ENCODE data around the gene ZFYVE27.

The ZFYVE27 gene

DNA sequence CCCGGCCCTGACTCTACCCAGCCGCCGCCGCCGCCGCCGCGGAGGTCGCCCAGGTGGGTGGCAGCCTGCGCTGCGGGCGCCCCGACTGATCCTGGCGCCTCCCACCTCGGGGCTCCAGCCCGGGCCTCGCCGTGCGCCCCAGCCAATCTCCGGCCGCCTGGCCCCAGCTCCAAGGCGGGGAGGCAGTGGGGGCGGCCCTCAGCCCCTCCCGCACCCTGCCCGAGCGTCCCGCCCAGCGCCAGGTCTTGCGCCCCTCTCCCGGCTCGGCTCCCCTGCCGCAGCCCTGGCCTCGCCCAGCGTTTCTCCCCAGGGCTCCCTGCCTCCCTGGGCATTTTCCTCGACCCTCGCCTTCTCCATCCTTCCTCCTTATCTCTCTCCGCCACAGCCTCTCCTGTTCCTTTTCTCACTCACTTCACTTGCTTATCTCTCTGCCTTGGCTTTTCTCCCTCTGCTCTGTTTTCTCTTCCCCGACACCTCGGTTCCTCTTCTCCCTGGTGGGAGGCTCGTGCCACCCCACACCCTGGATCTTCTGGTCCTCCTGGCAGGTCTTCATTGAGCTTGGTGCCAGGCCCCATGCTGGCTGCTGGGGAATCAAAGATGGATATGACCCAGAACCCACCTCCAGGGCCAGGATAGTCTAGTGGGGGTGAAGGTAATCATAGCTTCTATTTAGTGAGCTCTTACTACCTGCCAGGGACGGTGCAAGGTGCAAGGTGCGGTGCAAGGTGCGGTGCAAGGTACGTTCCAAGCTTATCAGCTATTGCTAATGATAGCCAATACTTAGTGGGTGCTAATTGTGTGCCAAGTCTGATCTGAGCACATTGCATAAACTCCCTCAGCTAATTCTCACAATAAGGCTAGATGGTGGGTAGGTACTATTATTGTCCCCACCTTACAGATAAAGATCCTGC lies 35.2 kb downstream of the ZFYVE27 start, which contains the start of gene SFRP5:
TSS of gene SFRP5 (minus strand) at position 87 of the 911 bp plus-strand sequence. CDS start 166 bp downstream, outside the sequence.
- no peak for DNase-seq

- no peak for DNase-seq
Measured at GRCh38 chr10:97773096-97773495, 36.2 kb downstream of the ZFYVE27 start.

DNA sequence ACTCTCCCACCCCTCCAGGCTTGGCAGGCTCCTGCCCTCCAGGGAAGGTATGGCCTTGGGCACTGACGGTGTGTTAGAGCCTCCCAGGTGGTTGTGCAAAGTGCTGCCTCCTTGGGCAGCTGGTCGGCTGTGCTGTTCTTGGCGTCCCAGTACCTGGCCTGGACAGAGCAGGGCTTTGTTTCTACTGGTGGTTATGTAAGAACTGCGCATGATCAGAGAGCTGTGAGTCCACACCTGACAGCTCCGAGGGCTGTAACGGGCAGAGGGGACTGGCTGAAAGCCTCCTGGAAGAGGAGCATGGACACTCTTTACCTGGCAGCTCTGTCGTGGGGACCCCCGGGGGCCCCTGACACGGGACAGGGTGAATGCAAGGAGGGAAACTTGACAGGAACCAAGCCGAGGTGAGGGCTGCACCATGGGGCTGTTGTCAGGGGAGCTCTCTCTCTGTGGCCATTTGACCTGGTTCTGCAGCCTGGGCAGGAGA lies 37.9 kb downstream of the ZFYVE27 start:
- DNase-seq = no peak

DNA sequence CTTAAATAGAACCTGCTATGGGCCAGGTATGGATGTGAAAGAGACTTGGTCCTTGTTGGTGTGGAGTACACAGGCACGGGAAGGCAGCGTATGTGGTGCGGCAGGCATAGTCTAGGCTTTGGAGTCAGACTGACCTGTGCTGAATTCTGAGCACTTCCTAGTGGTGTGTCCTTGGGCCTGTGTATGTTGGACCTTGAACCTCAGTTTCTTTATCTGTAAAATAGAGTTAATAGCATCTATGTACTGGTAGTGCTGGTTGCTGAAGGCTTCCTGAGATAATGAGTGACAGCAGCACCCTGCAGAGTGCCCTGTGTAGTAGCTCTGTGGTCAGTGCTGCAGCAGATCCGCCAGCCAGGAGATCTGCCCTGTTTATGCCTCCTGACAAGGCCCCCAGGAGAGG lies 40.2 kb downstream of the ZFYVE27 start:
- DNase-seq = no peak

GRCh38 chr10:97778452-97779302 lies 41.7 kb downstream of the ZFYVE27 start:
- no peak for DNase-seq

DNA sequence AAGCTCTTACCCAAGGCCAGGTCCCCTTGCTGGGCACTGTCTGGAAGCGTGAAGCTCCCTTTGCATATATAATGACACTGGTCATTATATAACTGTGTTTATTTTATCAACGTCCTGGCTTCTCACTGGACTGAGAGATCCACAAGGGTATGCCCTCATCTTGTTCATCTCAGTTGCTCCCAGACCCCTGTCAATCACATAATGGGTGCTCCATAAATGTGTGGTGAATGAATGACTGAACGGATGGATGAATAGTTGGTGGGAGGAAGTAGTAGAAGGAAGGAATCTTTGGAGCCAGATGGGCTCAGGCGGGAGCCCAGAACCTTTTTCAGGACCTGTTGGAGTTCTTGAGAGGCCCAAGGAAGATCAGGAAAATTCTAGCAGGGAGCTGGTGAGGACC lies 42.6 kb downstream of the ZFYVE27 start:
- DNase-seq = no peak

DNA sequence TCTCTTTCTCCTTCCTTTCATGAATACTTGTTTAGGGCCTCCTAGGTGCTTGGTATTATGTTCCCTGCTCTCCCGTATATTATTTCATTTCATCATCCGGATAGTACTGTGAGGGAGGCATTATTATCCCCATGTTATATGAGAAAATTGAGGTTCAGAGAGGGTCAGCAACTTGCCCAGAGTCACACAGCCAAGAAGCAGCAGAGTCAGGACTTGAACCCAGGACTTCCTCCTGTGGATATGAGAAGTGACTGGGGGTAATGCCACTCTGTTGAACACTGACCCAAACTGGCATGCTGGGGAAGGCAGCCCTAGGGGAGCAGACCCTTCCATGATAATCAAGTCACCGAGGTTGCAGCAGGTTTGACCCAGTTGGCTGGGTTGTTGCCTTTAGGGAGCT lies 43.0 kb downstream of the ZFYVE27 start:
- DNase-seq = no peak

GRCh38 chr10:97780841-97781617 lies 44.1 kb downstream of the ZFYVE27 start:
- peak; percentile 4 for DNase-seq

DNA sequence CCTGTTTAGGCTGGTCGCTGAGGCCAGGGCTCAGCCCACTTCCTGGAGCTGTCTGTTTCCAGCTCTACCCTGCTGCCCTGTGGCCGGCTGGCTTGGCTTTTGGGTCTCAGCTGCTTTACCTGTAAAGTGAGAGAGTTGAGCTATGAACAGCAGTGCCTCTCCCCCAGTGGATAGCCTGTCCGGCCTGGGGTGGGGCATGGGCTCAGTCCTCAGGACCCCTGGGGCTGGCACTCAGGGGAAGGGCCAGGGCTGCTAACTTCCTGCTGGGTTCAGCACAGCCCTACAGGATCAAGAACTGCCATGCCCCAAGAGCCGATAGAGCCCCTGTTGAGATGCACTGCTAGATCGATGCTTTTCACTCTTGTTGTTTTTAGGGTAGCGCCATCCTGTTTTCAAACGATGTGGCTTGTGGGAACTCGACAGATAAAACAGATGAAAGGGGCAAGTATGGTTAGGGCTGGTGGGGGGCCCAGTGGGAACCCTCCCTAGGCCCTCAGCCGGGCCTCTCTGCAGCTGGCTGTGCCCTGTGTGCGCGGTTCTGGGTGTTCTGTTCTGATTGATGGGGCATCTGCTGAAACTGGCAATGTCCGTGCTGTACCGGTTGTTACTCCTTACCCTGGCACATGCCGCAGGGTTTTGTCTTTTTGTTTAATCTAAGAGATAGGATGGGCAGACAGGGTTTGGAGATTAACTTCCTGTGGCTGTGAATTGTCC lies 44.8 kb downstream of the ZFYVE27 start:
- no peak for DNase-seq

DNA sequence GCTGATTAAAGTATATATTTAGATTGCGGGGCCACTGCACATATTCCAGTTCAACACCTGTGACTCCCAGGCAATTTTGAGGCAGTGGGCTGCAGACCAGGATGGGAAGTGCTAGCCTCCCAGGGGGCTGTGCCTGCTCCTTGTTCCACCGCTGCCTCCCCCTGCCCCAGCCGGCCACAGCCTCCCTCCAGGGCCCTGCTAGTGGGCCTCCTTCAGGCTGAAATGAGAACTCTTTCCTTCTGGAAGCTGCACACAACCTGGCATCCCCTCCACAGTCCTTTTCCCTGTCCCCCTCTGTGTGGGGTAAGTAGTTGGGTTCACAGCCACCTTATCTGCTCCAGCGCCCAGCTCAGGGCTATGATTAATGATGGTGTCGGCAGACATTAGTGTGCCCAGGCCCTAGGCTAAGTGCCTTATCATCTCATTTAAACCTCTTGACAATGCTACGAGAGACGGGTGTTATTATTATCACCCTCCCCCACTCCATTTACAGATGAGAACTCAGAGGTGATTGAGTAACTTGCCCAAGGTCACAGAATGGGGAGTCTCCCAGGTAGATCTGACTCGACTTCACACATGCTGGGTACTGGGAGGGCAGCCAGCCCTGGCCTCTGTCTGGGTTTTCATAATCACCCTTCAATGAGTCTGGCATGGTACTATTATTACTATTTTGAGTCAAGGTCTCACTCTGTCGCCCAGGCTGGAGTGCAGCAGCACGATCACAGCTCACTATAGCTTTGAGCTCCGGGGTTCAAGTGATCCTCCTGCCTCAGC lies 45.7 kb downstream of the ZFYVE27 start:
- no peak for DNase-seq

- DNase-seq = no peak
Measured at GRCh38 chr10:97784200-97784810, 47.4 kb downstream of the ZFYVE27 start.

- no peak for DNase-seq
Measured at GRCh38 chr10:97785231-97785630, 48.3 kb downstream of the ZFYVE27 start.

GRCh38 chr10:97785731-97786130 lies 48.8 kb downstream of the ZFYVE27 start:
- no peak for DNase-seq

DNA sequence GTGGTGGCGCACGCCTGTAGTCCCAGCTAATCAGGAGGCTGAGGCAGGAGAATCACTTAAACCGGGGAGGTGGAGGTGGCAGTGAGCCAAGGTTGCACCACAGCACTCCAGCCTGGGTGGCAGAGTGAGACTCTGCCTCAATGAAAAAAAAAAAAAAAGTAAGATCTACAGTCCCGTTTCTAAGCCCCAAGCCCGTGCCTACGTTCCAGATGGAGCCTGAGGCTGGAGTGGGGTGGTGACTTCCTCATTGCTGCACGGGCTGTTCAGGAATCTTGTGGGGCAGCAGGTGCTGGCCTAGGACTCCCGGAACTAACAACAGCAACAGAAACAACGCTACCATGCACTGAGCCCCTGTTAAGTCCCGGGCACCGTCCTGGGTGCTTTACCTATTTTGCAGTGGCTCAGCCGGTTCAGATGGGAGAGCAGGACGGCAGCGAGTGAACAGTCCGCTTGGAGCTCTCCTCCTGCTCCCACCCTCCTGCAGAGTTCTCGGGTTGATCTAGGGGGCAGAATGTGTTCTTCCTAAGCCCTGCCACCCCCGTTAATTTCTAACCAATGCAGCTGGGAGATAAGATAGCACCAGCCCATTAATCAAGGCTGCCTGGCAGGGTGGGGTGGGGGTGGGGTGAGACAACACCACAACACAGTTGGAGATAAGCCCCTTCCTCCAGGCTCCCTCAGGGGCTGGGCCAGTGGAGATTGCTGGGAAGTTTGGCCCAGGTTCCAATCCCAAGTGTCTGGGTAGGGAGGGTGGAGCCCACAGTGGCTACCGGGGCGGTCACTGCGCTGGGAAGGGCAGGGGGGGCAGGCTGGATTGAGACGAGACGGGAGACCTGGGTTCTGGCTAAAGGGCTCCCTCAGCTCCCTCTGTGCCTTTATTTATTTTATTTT lies 51.9 kb downstream of the ZFYVE27 start:
- no peak for DNase-seq

DNA sequence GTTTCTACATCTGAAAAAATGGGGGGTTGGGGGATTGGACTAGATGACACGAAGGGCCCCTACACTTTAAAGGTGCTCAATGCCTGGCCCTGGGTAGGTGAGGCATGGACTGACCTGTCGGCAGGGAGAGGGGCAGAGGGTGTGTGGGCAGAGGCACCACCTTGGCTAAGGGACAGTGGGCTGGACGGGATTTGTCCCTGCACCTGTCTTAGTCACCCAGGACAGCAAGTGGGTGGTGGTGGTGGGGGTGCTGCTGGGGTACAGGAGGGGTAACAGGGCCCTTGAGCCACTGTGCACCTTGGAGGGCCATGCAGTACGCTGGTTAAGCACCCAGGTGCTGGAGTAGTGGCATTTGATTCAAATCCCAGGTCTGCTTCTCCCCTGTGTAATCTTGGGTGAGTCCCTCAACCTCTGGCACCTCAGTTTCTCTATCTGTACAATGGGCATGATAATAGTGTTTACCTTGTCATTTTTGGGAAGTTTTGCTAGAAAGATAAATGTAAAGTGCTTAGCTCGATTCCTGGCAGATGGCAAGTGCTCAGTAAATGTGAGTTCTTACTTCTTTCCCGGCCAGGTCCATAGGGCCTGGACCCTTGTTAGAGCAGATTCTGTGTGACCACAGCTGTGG lies 53.0 kb downstream of the ZFYVE27 start:
- no peak for DNase-seq

DNA sequence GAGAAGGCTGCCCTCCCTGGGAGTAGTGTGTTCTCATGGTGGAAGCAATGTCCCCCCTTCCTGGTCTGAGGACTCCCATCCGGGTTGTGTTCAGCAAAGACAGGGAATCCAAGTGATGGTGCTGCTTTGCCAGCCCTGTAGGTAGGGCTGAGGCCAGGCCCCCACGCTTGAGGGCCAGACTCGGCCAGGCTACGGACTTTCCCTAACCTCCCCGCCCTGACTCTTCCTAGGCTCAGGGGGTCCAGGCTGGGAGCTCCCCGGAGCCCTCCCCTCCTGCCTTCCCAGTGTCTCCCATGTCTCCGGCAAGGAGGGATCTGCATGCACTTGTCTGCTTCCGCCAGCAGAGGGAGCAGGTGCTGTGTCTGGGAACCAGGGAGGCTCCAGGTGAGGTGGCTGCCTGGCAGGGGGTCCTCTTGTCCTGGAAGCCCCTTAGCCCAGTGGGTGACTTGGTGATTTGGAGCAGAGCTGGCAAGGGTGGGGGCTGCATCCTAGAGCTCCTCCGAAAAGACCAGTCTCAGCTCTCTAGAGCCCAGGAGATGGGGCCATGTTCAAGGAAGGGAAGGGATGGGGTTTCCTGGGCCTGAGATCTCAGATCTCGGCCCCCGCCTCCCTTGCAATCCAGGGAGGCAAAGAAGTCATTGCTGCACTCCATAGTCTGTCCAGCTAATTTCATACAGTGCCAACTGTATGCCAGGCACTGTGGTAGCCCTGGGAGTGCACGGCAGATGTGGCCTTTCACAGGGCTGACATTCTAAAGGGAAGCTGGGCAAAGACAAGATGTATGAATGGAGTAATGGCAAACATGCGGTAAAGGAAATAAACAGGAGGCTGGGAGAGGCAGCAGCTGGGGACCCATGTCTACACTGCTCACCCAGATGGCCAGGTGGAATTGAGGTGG lies 55.1 kb downstream of the ZFYVE27 start:
- no peak for DNase-seq

GRCh38 chr10:97795886-97796285 lies 59.0 kb downstream of the ZFYVE27 start:
- no peak for DNase-seq

GRCh38 chr10:97796651-97797050 lies 59.7 kb downstream of the ZFYVE27 start:
- DNase-seq = no peak

Measured in NCI-H446 treated with DMSO at 0.1 percent for 48 hours (cell line).